22Rv1 (cell line): ENCODE measurements around the gene TM4SF18.
A peak's percentile ranks its signal among the peaks of the same experiment; 100 is the strongest.

Experiments
- H3K27ac ChIP-seq: fragments of 450-650 bp; 2 replicates; pipeline ENCODE4 v1.5.1; 2017
- ZFX ChIP-seq: fragments of 450-650 bp; IDR thresholded peaks from 2 replicates; pipeline ENCODE4 v1.6.1; 2017; ENCODE audit warnings: antibody characterized with exemption, borderline replicate concordance
- TF ChIP-seq, protein P1 (sequence below): fragments of 450-650 bp; IDR thresholded peaks from 2 replicates; pipeline ENCODE4 v1.5.1; 2017; ENCODE audit warnings: mild to moderate bottlenecking

TM4SF18 gene

DNA sequence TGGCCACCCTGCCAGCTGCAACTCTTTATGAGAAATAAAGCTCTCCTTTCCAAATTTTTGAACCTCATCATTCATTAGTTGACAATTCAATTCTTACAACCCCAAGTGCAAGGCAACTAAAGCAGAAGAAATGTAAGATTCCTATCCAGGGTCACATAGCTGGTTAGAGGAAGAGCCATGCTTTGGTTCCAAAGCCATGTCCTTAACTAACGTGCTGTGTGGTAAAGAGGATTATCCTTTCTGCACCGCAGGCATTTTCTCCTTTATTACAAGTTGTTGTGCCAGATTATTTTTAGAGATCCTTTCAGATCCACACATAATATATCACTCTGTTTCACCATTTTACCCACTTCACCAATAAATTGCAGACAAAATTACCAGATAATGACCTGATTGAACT lies 36.5 kb downstream of the TM4SF18 start:
- TF ChIP-seq, protein P1, sequence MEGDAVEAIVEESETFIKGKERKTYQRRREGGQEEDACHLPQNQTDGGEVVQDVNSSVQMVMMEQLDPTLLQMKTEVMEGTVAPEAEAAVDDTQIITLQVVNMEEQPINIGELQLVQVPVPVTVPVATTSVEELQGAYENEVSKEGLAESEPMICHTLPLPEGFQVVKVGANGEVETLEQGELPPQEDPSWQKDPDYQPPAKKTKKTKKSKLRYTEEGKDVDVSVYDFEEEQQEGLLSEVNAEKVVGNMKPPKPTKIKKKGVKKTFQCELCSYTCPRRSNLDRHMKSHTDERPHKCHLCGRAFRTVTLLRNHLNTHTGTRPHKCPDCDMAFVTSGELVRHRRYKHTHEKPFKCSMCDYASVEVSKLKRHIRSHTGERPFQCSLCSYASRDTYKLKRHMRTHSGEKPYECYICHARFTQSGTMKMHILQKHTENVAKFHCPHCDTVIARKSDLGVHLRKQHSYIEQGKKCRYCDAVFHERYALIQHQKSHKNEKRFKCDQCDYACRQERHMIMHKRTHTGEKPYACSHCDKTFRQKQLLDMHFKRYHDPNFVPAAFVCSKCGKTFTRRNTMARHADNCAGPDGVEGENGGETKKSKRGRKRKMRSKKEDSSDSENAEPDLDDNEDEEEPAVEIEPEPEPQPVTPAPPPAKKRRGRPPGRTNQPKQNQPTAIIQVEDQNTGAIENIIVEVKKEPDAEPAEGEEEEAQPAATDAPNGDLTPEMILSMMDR = no peak
- no peak for TF ChIP-seq ZFX
- peak overlapping the region; percentile 60 for H3K27ac ChIP-seq

DNA sequence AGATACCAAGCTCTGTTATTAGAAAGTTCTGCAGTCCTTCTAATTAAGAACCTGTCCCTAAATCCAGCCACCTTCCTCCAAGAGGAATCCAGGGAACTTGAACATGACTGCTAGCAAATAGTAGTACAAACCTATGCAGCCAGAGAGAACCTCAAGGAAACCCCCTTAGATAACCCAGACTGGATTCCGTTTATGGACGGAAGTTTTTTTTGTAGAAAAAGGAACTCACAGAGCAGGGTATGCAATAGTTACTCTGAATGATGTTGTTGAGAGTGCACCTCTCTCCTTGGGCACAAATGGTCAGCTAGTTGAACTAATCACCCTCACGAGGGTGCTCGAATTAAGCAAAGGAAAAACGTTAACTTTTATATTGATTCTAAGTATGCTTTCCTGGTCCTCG lies 40.8 kb downstream of the TM4SF18 start:
- TF ChIP-seq, protein P1 = no peak
- no peak for TF ChIP-seq ZFX

DNA sequence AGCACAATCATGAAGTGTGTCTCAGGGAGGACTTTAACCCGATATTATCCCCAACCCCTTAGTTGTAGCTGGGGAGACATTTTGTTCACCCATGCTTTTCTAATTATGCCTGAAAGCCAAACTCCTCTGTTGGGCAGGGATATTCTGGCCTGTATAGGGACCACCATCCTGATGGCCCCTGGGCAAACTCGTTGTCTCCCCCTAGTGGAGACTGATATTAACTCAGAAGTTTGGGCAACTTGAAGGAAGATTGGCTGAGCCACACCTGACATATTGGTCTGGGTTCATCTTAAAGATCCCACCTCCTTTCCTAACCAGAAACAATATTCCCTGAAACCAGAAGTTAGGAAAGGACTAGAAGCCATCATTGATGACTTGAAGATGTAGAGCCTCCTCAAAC lies 42.3 kb downstream of the TM4SF18 start:
- no peak for TF ChIP-seq ZFX
- TF ChIP-seq, protein P1 = peak; percentile 83
- H3K27ac ChIP-seq = no peak overlapping the region

More for the DNA sequence above, 40.8 kb downstream of the TM4SF18 start:
- no peak overlapping the region for H3K27ac ChIP-seq

DNA sequence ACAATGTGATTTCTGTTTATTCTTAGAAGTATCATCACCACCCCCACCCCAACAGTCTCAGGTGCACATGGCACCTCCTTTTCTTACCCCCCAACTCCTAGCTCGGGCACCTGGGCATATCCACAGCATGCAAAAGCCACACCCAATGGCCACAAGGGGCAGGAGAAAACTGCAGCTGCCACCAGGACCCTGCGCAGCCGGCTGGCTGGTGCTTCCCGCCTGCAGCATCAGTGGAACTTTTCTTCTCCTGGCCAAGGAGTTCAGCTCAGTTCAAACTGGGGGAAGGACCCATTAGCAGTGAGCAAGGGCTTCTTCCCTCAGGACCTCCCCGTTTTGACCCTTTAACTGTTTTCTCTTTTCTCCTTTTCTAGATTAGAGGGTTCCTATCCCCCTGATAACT lies 44.8 kb downstream of the TM4SF18 start:
- H3K27ac ChIP-seq = no peak overlapping the region
- TF ChIP-seq, protein P1 = no peak
- TF ChIP-seq ZFX = no peak

DNA sequence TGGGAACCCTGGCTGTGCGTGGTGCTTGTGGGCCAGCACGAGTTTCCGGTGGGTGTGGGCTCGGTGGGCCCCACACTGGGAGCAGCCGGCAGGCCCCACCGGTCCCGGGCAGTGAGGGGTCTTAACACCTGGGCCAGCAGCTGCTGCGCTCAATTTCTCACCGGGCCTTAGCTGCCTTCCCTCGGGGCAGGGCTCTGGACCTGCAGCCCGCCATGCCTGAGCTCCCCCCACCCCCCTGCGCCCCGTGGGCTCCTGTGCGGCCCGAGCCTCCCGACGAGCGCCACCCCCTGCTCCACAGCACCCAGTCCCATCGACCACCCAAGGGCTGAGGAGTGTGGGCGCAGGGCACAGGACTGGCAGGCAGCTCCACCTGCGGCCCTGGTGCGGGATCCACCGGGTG lies 49.4 kb downstream of the TM4SF18 start:
- TF ChIP-seq, protein P1 = no peak
- no peak for TF ChIP-seq ZFX
- peak overlapping the region; percentile 92 for H3K27ac ChIP-seq

DNA sequence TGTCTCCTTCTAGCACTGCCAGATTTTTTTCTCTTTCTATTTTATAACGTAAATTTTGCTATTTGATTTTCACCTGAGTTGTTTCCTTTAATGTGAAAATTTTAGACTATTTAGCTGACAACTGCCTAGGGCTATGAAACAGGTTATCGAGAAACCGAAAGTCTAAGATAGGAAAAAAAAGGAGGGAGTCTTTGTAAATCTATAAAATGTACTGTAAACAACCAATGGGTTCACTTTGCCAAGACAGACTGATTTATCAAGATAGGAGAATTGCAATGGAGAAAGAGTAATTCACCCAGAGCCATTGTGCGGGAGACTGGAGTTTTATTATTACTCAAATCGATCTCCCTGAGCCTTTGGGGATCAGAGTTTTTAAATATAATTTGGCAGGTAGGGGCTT lies 50.0 kb downstream of the TM4SF18 start:
- H3K27ac ChIP-seq = peak overlapping the region; percentile 92
- TF ChIP-seq ZFX = no peak
- TF ChIP-seq, protein P1 = no peak

DNA sequence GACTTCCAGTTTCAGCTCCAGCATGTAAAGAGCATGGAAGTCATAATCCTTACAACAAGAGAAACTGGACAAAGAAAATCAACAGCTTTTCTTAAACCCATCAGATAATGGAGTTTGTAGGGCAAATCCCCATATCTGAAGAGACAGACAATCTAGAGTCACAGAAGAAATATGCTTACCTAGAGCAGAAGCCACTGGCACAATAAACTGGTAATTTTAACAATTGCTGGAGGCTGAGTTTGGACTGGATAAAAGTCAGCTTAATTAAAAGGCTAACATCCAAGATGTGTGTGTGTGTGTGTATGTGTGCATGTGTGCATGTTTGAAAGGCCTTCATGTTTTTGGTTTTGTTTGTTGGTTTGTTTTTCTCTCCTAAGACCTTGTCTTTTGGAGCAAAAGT lies 50.6 kb downstream of the TM4SF18 start:
- peak overlapping the region; percentile 92 for H3K27ac ChIP-seq
- TF ChIP-seq, protein P1 = no peak
